ENCODE results near the gene EDC3. TPM values are rescaled to one million over a fixed set of nuclear protein-coding genes. Genes with fewer than 3 reads are reported as not detected.

The EDC3 gene
- total RNA-seq, 1 experiment from 2014 or later, result 45.1 TPM

GRCh38 chr15:74618841-74619596, 76.8 kb downstream of the EDC3 start (continued):
- TF ChIP-seq REST (IDR thresholded peaks at IDR 0.05; ENCODE audit: low read depth) (no peak), EGR1 (IDR thresholded peaks at IDR 0.05; ENCODE audit: low read depth) (no peak), RAD21 (IDR thresholded peaks at IDR 0.05; ENCODE audit: low read depth) (no peak), CTCF (IDR thresholded peaks at IDR 0.05 in 2 of 3, conservative IDR thresholded peaks at IDR 0.05 in 1 of 3; ENCODE audit: borderline replicate concordance in 1 of 3, insufficient read depth in 1 of 3, low read depth in 2 of 3, low read length in 2 of 3) (no peak), SP1 (IDR thresholded peaks at IDR 0.05; ENCODE audit: low read depth) (no peak), SRF (IDR thresholded peaks at IDR 0.05; ENCODE audit: low read depth) (no peak), CEBPB (IDR thresholded peaks at IDR 0.05; ENCODE audit: low read depth) (no peak), EZH2phosphoT487 (IDR thresholded peaks at IDR 0.05; ENCODE audit: borderline replicate concordance) (no peak)
- TF ChIP-seq, protein P1, sequence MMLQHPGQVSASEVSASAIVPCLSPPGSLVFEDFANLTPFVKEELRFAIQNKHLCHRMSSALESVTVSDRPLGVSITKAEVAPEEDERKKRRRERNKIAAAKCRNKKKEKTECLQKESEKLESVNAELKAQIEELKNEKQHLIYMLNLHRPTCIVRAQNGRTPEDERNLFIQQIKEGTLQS (IDR thresholded peaks at IDR 0.05), result no peak
